GM23248 (cell line): ENCODE data around the gene SRRM1.

Experiments used
- EZH2 ChIP-seq: fragments of 200-600 bp; sonication (generic); IDR thresholded peaks from 2 replicates; pipeline ENCODE4 v1.6.1; 2018; ENCODE audit warnings: antibody characterized with exemption, mild to moderate bottlenecking; ENCODE audit not compliant: insufficient read depth, poor library complexity, severe bottlenecking
- EZH2phosphoT487 ChIP-seq: fragments of 200-600 bp; sonication (generic); IDR thresholded peaks from 2 replicates; pipeline ENCODE4 v1.6.1; 2018; ENCODE audit warnings: antibody characterized with exemption, moderate library complexity, mild to moderate bottlenecking, low read depth; ENCODE audit not compliant: insufficient read depth

- TF ChIP-seq EZH2phosphoT487 (no peak), EZH2 (no peak)
Measured at GRCh38 chr1:24632832-24633175, 10.3 kb upstream of the SRRM1 start.
